GM19438 (cell line): Measurements from ENCODE around the gene TNNC2.
A peak's percentile ranks its signal among the peaks of the same experiment; 100 is the strongest.
"Not testable (repeated sequence)": the region's sequence is repeated elsewhere in the genome, so short reads cannot be mapped to it uniquely, and the experiment has no call there.

Experiments
- ATAC-seq: cut with Tn5 transposase; IDR thresholded peaks from one replicate; pipeline ENCODE4 v1.9.1; 2021; ENCODE audit warnings: low read depth; ENCODE audit not compliant: unreplicated experiment

The TNNC2 gene

DNA sequence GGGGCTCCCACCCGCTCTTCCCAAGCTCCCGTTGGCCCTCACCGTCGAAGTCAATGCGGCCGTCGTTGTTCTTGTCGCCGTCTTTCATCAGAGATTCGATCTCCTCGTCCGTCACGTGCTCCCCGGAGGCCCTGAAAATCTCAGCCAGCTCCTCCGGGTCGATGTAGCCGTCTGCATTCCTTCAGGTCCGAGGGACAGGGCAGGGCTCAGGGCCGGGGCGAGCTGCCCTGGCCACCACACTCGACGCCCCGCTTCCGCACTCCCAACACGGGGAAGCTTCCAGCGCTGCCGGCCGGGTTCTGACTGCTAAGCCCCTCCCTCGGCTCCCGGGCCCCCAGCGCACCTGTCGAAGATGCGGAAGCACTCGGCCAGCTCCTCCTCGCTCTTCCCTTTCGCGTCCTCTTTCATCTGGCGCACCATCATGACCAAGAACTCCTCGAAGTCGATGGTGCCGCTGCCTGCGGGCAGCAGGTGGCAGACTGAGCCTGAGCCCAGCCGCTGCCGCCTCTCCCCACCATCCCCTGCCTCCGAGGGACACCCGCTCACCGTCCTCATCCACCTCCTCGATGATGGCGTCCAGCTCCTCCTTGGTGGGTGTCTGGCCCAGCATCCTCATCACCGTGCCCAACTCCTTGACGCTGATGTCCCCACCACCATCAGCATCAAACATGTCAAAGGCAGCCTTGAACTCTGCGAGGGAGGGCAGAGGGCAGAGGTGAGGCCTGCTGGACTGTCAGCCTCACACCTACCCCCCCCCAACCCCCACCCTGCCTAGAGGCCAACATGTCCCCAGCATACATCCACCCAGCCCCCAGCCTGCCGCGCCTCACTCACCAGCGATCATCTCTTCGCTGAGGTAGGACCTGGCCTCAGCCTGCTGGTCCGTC lies 2.9 kb downstream of the TNNC2 start:
- no peak for ATAC-seq

GRCh38 chr20:45822857-45823256 lies 4.3 kb downstream of the TNNC2 start:
- no peak for ATAC-seq

GRCh38 chr20:45821947-45822346 lies 5.2 kb downstream of the TNNC2 start:
- no peak for ATAC-seq

DNA sequence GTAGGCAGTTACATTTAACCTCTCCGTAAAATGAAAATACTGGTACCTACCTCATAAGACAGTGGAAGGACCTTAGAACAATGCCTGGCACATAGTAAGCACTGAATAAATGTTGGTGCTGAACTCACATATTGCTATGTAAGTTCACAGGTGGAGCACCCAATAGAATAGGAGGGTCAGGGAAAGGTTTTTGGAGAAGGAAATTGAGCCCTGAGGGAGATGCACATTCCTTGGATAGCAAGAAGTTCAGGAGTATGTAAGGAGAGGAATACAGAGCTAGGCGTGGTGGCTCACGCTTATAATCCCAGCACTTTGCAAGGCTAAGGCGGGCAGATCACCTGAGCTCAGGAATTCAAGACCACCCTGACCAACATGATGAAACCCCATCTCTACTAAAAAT lies 7.6 kb downstream of the TNNC2 start:
- no peak for ATAC-seq

- no peak for ATAC-seq
Observed at GRCh38 chr20:45818239-45818638, 8.9 kb downstream of the TNNC2 start.

- ATAC-seq, result no peak
Observed at GRCh38 chr20:45817376-45818194, 9.5 kb downstream of the TNNC2 start.

DNA sequence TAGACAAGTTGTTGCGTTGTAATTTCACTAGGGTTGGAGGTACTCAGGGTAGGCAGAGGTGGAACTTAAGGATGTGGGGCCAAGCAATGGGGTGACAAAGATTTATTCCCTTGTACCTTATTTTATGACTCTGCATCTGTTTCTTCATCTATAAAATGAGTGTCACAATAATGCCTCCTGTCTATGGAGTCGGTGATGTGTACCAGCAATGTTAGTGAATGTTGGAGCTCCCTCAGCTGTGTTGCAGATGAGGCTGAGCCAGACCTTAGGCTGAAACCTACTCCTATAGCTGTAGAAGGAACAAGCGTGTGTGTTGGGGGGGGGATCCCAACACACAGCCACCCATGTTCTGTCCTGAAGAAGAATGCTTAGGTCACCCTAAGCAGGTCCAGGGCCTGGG lies 10.2 kb downstream of the TNNC2 start:
- ATAC-seq, result no peak

DNA sequence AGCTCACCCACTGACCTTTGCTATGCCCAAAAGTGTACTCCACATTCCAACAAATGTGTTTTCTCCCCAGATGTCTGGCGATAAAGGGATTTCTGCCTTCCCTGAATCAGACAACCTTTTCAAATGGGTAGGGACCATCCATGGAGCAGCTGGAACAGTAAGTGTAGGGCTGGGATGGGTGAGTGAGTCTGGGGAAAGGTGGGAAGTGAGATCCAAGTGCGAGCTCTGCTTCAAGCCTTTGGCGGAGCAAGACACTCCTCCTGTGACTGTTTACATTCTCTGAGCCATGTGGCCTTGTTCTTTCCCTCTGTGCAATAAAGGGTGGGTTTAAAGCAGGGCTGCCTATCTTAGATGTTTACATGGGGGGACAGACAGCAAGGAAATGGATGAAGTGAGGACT lies 12.8 kb downstream of the TNNC2 start:
- no peak for ATAC-seq

DNA sequence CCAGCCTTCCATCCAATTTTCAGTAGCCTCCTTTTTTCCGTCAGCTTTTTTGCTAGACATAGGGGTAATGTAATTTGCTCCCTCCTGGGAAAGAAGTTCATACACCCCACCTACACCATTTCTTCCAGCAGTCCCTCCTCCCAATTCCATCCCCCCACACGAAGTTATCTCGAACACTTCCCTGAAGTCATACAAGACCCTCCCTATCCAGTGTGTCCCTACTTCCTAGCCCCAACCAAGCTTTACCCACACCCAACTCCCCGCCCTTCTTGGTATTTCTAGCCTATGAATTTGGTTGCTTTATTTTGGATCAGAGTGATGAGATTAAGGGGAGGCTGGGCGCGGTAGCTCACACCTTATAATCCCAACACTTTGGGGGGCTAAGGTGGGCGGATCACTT lies 13.6 kb downstream of the TNNC2 start:
- ATAC-seq, result no peak

GRCh38 chr20:45813006-45813340 lies 14.1 kb downstream of the TNNC2 start:
- ATAC-seq, result no peak

- ATAC-seq, result peak; percentile 95
Observed at GRCh38 chr20:45812157-45813005, 14.7 kb downstream of the TNNC2 start, which contains the start of gene UBE2C. Gene UBE2C, plus strand, starts transcription at chr20:45812644. Its CDS starts 52 bp downstream, at chr20:45812696.

- ATAC-seq, result no peak
Observed at GRCh38 chr20:45810191-45810970, 16.7 kb downstream of the TNNC2 start.

DNA sequence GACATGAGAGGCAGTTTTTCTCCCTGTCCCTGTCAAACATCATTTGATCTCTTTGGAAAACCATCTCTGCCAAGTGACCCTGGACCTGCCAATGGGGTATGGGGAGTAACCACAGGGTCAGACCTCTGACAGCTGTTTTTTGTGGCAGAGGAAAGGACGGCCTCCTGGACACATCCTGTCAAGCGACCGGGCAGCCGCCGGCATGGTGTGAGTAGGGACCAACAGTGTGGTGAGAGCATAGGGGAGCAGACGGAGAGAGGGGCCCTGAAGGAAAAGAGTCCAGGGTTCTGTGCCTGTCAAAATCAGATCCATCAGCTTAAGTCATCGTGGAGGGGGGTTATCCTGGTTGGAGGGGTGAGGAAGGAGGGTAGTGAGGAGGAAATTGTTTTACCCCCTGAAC lies 25.3 kb downstream of the TNNC2 start:
- no peak for ATAC-seq

DNA sequence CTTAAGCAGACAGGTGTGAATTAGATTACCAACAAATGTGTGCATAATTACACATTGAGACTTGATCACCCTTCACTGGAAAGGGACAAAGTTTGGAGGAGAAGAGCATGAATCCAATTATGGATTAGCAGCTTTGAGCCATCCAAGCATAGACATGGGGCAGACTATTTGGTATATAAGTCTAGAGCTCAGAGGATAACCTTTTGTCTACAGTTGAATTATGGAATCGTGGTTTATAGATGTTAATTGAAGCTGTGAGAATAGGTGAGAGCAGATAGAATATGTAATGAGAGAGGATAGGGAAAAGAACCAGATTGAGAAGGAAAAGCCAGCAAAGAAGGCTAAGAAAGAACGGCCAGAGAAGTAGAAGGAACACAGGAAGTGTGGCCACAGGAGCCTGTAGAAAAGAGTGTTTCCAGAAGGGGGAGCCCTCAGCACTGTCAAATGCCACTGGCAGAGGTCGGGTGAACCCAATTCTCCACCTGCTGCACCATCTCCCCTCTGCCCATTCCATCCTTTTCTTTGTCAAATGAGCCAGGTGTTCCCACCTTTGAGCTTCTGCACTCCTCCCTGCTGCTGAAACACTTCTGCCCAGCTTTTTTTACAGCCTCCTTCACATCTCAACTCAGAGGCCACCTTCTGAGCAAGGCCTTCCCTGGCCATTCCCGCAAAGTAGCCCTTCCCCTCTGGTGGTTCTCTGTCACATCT lies 28.0 kb downstream of the TNNC2 start:
- ATAC-seq, result no peak

- ATAC-seq, result not testable (repeated sequence)
Observed at GRCh38 chr20:45797955-45798354, 29.2 kb downstream of the TNNC2 start.

DNA sequence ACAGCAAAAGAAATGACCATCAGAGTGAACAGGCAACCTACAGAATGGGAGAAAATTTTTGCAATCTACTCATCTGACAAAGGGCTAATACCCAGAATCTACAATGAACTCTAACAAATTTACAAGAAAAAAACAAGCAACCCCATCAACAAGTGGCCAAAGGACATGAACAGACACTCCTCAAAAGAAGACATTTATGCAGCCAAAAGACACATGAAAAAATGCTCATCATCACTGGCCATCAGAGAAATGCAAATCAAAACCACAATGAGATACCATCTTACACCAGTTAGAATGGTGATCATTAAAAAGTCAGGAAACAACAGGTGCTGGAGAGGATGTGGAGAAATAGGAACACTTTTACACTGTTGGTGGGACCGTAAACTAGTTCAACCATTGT lies 29.6 kb downstream of the TNNC2 start:
- ATAC-seq, result not testable (repeated sequence)

- no peak for ATAC-seq
Observed at GRCh38 chr20:45796337-45797065, 30.6 kb downstream of the TNNC2 start.

DNA sequence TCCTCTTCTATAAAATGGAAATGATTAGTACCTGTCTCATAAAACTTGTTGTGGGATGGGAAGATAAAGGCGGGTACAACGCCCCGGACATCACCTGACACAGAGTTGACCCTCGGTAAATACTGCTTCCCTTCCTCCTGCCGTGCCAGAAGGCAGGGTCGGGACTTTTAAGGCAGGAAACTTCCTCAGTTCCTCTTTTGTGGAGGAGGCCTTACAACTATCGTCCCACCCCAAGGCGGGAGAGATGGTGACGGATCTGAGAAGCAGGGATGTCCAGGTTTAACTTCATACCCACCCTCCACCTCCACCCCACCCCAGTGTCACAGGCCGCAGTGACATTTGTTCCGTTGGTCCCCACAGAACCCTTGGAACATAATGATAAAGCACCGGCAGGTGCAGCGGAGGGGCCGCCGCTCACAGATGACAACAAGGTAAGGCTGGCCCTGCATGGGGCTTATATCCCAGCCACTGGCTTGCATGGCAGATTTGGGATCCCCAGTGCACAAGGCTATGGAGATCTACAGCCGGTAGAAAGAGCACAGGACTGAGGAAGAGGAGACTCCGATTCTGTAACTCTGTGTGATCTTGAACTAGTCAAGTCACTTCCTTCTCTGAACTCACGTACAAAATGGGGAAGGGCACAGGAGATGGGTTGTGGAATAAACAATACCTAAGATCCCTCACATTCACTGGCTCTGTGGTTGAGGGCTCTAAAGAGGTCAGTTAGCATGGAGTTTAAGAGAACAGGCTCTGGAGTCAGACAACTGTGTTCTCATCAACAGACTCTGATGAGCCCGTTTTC lies 34.6 kb downstream of the TNNC2 start:
- ATAC-seq, result peak; percentile 27
